ENCODE measurements around the gene SORCS2. TPM values are rescaled to one million over a fixed set of nuclear protein-coding genes. Genes with fewer than 3 reads are reported as not detected.
A peak's percentile ranks its signal among the peaks of the same experiment; 100 is the strongest.

SORCS2 gene
- total and polyA plus RNA-seq, 2 of the 4 experiments (the other 2 are of a cell fraction), result 0.36 to 0.62 TPM

- Histone ChIP-seq H3K36me3 (ENCODE audit: control insufficient read depth, insufficient read depth, low read length) (no peaks in the 10 kb centered on the region), H3K56ac (ENCODE audit: extremely low read depth, insufficient read depth, low read length) (no peak overlapping the region), H4K91ac (ENCODE audit: insufficient read depth, low read depth, low read length) (no peak overlapping the region), H3K14ac (replicated peaks; ENCODE audit: low read depth, low read length) (no peak overlapping the region), H4K20me1 (ENCODE audit: insufficient read depth, low read length) (no peaks in the 10 kb centered on the region), H4K8ac (ENCODE audit: low read depth in 2 of 2, low read length in 2 of 2) (no peak overlapping the region), H2AK9ac (replicated peaks; ENCODE audit: low read depth, low read length, poor library complexity) (no peak overlapping the region), H3K9me1 (ENCODE audit: insufficient read depth, low read length) (no peaks in the 10 kb centered on the region), H3K9ac (ENCODE audit: low read depth, low read length) (no peak overlapping the region), H2AK5ac (ENCODE audit: low read depth, low read length) (no peak overlapping the region), H2BK5ac (ENCODE audit: low read depth, low read length, poor library complexity, severe bottlenecking) (no peak overlapping the region), H3K23ac (ENCODE audit: low read depth, low read length) (no peak overlapping the region), H3K4ac (ENCODE audit: low read depth, low read length) (no peak overlapping the region), H3K18ac (ENCODE audit: low read depth, low read length) (no peak overlapping the region), H2BK20ac (ENCODE audit: low read depth, low read length) (no peak overlapping the region), H2AFZ (replicated peaks; ENCODE audit: low read length, poor library complexity) (peak overlapping the region; percentile 19), H3K4me1 (ENCODE audit: control insufficient read depth, insufficient read depth, low read length) (no peaks in the 10 kb centered on the region), H3K4me3 (ENCODE audit: insufficient read depth, low read depth, low read length) (no peak overlapping the region), H3K4me2 (ENCODE audit: low read depth, low read length) (no peak overlapping the region), H3K79me1 (ENCODE audit: low read depth in 1 of 2, low read length in 2 of 2) (no peaks in the 10 kb centered on the region), H3K27me3 (ENCODE audit: control insufficient read depth, insufficient read depth, low read length) (peaks cover 8% of the 10 kb centered on the region), H3K27ac (ENCODE audit: insufficient read depth, low read length) (no peak overlapping the region), H2BK120ac (ENCODE audit: low read depth, low read length) (no peak overlapping the region), H3K9me3 (ENCODE audit: control insufficient read depth, insufficient read depth, low read length) (peaks cover 3% of the 10 kb centered on the region), H4K5ac (ENCODE audit: low read depth, low read length) (no peak overlapping the region), H2BK15ac (ENCODE audit: low read depth, low read length) (no peak overlapping the region)
- no TSS peak for BruUV-seq (replicated peaks)
- in situ Hi-C loops (cut with MboI; ENCODE audit: low sequenced_read_pairs), result no loop called here
- WGBS, 2 experiments (ENCODE audit: extremely low coverage in 2 of 2, insufficient read length in 1 of 2), result 50% methylated on average over 6 of the region's 10 CpGs; no CpG with 5 or more reads in 1 of the 2 experiments
- dilution Hi-C loops (cut with HindIII; ENCODE audit: low sequenced_read_pairs, unreplicated experiment), result no loop called here
- intact Hi-C loops (cut with micrococcal nuclease), result no loop called here
- peak; percentile 13 for DNase-seq
- CTCF ChIA-PET, result no interaction called here
- TF ChIP-seq RFX5 (IDR thresholded peaks at IDR 0.05; ENCODE audit: low read depth, low read length) (no peak), ELK1 (IDR thresholded peaks at IDR 0.05; ENCODE audit: borderline replicate concordance, low read depth, low read length) (no peak), MAZ (IDR thresholded peaks at IDR 0.05; ENCODE audit: borderline replicate concordance, low read depth, low read length) (no peak), RAD21 (IDR thresholded peaks at IDR 0.05; ENCODE audit: low read length) (no peak), MXI1 (IDR thresholded peaks at IDR 0.05; ENCODE audit: borderline replicate concordance, low read depth, low read length) (no peak), FOS (IDR thresholded peaks at IDR 0.05; ENCODE audit: low read depth, low read length) (no peak)
- POLR2A ChIA-PET (ENCODE audit: unreplicated experiment), result no interaction called here
- no peak for ATAC-seq (ENCODE audit: low read depth)
Observed at GRCh38 chr4:7547368-7548040, 355.2 kb downstream of the SORCS2 start.
